CD4-positive, alpha-beta T cell treated with Interleukin-15 for 1 hour (primary cell): ENCODE data around the gene KRT86.
"Not testable (repeated sequence)": the region's sequence is repeated elsewhere in the genome, so short reads cannot be mapped to it uniquely, and the experiment has no call there.

Source experiments
- DNase-seq: peaks from one replicate; pipeline ENCODE4 v3.0.0-alpha.2; 2020

Gene KRT86

DNA sequence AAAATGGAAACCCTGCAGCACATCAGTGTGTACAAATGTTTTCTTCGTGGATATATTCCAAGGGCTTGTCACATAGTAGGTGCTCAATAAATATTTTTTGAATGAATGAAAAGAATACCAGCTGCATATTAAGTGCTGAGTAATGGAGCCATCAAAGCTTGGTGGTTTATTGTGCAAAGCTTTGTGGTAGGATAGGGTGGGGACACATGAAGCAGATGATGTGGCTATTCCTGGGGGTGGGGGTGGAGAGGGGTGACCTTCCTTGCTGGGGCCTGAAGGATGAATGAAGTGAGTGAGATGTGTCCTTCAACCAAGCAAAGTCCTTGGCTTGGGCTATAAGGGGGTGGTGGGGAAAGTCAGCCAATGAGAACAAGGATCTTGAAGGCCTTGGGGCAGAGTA, 21.2 kb downstream of the KRT86 start:
- no peak for DNase-seq

DNA sequence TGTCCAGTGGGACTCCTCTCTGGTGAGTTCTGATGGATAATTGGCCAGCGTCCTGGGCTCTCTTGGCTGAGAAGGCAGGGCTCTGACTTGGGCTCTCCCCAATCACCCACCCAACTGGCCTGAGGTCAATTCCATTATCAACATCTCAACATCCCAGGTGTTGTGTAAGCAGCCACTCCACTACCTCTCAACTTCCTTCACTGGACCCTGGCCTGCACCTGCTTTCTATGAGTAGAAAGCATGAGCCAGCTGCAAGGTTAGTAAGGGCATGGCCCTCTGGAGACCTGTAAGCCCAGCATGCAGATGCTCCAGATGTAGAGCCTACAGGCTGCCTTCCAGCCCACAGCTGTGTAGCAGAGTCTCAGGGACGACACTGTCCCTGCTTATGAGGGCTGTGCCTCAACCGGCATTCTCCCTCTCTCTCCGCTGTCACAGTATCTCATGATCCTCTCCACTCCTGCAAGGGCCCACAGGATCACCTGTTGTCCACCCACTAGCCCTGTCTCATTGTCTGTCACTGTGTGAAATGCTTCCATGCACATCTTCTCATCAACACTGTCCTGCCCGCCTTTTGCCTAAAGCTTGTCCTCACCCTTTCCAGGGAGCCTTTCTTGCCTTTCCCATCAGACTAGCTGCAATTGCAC, 22.2 kb downstream of the KRT86 start:
- no peak for DNase-seq

DNA sequence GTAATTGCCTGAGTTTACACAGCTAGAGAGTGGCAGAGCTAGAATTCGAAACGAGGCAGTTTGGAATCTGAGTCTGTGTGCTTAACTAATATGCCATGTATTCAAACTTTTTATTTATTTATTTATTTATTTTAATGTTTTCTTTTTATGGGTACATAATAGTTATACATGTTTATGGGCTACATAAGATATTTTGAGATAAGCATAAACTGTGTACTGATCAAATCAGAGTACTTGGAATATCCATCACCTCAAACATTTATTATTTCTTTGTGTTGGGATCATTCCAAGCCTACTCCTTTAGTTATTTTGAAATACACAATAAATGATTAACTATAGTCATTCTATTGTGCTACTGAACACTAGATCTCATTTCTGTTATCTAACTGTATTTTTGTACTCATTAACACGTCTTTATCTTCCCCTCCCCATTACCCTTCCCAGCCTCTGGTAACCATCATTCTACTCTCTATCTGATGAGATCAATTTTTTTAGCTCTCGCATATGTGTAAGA, 24.3 kb downstream of the KRT86 start:
- no peak for DNase-seq

DNA sequence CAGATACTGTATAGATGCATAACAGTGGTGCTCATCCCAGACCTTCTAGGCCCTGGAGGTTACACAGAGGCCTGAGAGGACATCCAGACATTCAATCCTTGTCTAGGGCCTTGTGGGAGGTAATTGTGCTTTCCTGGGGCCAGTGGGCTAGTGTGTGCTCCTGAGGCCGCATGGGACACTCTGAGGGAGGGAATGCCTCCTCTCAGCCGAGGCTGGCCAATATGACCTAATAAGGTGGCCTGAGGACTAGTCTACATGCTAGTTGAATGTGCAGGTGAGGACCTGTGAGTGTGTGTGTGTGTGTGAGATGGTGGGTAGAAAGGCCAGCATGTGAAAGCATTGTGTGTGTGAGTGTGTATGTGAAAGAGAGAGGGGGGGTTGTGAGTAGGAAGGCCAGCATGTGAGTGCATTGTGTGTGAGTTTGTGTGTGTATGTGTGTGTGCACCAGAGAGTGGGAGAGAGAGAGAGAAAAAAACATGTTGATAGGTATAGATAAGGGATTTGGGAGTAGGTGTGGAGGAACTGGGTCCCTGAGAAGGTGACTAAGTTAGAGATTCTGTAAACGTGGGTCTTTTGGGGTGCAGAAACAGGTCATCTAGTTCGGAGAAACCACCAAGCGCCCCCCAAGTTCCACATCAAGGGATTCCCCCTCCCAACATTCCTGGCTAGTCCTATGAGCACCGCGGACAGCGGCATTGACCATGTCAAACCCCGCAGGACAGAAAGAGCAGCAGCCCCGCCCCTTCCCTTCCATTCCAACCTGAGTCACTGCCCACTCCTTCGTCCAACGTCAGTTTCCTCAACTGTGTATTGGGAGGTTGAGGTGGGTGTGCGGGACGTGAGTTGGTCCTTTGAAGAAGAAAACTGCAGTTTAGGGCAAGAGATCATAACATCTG, 26.6 kb downstream of the KRT86 start:
- no peak for DNase-seq

GRCh38 chr12:52301721-52302120, 27.3 kb downstream of the KRT86 start:
- not testable (repeated sequence) for DNase-seq

DNA sequence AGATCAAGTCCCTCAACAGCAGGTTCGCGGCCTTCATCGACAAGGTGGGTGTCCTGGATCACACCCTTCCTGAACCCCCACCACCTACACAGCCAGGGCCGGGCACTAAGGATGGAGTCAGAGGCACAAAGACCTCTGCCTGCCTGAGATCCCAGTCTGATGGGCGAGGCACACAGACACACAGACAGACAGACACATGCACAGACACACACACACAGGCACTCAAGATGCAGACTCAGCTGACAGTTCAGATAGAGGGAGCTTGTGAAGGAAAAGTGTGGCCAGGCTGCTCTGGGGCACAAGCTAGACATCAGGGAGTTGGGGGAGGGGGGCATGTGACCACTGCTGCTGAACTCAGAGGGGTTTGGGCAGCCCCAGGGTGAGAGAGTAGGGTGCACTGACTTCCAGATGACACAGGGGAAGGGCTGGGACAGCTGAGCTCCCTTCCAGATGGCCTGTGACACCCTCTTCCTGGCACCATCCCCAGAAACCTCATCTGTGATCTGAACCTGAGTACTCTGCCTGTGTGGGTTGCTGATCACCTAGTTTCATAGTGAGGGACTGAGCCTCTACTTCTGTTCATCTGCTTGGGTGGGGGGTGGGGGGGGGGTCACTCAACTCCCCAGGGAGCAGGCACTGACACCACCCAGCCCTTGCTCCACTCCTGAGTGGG, 27.9 kb downstream of the KRT86 start:
- not testable (repeated sequence) for DNase-seq

DNA sequence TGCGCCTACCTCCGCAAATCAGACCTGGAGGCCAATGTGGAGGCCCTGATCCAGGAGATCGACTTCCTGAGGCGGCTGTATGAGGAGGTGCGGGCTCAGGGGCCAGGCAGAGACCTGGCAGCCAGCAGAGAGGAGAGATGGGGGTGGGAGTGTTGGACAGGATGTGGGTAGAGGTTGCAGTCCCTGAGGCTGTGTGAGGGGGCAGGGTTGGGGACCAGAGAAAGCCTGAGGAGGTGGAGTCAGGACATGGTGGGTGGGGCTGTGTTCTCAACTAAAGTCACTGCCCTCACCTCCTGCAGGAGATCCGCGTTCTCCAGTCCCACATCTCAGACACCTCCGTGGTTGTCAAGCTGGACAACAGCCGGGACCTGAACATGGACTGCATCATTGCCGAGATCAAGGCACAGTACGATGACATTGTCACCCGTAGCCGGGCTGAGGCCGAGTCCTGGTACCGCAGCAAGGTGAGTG, 30.5 kb downstream of the KRT86 start:
- DNase-seq = peak; percentile 28

- DNase-seq = no peak
Measured at GRCh38 chr12:52305921-52306705, 31.7 kb downstream of the KRT86 start.

DNA sequence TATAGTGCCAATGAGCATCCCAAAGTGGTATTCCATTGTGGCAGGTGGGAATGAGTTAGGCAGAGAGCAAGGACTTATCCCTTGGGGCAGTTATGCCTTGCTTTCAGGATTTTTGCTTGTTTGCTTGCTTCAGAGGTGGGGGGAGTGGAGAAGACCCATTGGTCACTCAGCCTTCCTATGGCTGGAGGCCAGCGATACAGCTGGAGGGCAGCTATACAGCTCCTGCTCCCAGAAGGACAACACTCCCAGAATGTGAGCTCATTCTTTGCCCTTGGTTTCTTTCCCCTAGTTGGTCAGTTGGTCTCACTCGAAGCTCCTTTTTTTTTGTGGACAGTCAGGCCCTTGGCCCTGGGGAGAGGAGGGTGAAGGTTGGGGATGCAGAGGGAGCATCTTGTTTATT, 32.3 kb downstream of the KRT86 start:
- DNase-seq = no peak

DNA sequence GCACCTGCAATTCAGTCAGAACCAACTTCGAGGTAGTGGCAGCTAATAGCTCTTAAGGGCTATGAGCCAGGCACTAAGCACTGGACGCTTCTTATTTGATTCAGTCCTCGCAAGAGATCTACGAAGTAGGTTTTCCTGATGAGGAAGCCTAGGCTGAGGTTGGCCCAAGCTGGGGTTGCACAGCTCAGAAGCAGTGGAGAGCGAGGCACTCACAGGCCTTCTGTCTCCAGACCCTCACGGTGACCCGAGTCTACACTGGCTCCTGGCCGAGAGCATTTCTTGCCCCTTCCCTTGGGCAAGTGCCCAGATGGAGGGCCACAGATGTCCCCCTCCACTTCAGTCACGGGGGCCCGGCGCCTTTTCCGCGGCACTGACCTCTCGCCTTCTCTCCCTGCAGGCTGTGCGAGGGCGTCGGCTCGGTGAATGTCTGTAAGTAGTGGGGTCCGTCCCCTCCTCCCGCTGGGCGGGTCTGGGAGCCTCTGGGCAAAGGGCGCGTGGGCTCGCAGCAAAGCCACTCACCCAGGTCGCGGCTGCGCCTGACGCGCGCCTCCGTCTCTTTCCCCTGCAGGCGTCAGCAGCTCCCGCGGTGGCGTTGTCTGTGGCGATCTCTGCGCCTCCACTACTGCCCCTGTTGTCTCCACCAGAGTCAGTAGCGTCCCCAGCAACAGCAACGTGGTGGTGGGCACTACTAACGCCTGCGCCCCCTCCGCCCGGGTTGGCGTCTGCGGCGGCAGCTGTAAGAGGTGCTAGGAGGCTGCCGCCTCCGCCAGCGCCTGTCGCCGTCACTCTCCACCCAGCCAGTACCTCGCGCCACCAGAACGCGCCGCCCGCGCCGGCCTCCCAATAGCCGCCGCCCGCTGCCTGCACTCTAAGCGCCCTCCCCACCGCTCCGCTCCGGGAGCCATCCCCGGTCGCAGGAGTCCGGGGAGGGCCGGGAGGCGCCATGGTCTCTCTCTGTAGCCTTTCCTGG, 33.7 kb downstream of the KRT86 start:
- no peak for DNase-seq

GRCh38 chr12:52308806-52309425, 34.5 kb downstream of the KRT86 start:
- DNase-seq = no peak

GRCh38 chr12:52310622-52311284, 36.3 kb downstream of the KRT86 start:
- no peak for DNase-seq

DNA sequence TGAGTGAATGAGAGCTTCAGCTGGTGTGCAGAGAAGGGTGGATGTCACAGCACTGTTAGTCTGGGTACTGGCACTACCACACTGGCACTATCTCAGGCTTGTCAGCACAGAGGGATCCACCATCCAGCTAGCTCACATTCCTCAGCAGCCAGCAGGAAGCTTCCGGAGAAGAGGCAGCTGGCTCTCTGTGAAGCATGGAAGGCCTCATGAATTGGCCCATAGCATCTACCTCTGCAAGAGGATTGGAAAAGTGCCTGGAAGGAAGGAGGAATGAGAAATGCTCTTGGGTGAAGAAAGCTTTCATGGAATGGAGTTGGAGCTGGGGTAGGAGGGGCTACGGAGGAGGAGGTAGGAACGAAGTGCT, 36.8 kb downstream of the KRT86 start:
- no peak for DNase-seq

DNA sequence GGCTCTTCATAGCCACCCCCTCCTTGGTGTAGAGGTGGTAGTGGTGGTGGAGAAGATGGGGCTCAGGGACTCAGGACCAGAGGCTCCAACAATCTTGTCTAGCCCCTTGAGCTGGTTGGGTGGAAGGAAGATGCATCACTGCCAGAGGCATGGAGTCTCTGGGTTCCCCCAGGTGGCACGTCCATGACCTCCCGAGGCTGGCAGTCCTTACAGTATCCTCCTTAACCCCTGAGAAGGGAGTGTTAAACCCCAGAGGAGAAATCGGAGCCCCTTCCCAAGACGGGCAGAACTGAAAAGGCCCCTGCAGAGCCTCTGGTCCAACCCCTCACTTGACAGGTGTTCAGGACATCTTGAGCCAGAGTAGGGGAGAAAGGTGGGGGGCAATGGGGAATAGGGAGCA, 37.6 kb downstream of the KRT86 start:
- DNase-seq = no peak

DNA sequence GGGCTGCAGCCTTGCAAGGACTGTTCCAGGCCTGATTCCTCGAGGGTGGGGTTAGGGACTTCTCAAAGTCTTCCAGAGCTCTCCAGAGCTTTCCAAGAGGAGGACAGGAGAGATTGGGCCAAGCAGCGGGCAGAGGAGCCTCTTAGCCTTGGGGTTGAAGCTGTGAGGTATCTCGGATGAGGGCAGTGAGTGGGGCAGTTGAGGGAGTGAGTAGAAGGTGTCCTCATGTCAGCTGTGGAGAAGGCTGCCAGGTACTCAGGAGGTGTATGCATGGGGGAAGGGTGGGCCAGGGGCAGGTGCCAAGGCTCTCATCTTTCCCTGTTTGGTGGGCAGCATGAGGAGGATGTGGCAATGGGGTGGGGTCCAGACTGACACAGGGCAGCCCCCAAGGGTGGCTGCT, 39.0 kb downstream of the KRT86 start:
- DNase-seq = no peak

- no peak for DNase-seq
Measured at GRCh38 chr12:52313926-52314325, 39.5 kb downstream of the KRT86 start.

GRCh38 chr12:52314511-52314910, 40.1 kb downstream of the KRT86 start:
- no peak for DNase-seq

- not testable (repeated sequence) for DNase-seq
Measured at GRCh38 chr12:52315721-52316120, 41.3 kb downstream of the KRT86 start.

DNA sequence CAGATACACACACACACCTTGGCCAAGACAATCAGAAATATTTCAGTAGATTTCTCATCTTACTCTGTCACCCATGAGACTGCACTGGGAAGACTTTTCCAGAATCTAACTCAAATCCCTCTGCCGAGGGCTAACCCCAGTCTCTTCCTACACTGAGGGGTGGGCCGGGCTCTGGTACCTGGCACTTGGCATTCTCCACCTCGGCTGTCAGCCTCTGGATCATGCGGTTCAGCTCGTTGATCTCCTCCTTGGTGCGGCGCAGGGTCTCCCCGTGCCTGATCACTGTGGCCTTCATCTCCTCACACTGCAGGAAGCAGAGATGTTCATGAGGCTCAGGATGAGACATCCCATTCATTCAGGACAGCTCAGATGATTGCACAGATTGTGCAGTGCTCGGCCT, 41.8 kb downstream of the KRT86 start:
- DNase-seq = no peak

DNA sequence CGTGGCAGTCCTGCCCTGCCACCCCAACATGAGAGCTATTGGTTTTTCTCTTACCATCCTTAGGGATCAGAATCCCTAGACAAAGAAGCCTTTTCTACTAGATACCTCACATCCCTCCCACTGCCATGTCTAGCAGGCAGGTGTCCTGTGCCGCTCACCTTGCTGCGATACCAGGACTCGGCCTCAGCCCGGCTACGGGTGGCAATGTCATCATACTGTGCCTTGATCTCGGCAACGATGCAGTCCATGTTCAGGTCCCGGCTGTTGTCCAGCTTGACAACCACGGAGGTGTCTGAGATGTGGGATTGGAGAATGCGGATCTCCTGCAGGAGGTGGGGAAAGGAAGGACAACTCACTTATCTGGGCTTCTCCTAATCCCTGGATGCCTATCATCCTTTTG, 42.3 kb downstream of the KRT86 start:
- no peak for DNase-seq
